ENCODE measurements around the gene AUTS2.

- no peak for TF ChIP-seq EZH2phosphoT487 (IDR thresholded peaks at IDR 0.05; ENCODE audit: insufficient read depth, low read depth)
- TF ChIP-seq EZH2 (IDR thresholded peaks at IDR 0.05; ENCODE audit: insufficient read depth, poor library complexity, severe bottlenecking): no peak
Measured at GRCh38 chr7:69691327-69691726, 93.1 kb downstream of the AUTS2 start.

Data from GM23248 (cell line).